Osteoblast (primary cell): ENCODE results near the gene SHLD1. TPM values are rescaled to one million over a fixed set of nuclear protein-coding genes. Genes with fewer than 3 reads are reported as not detected.
"Not testable (repeated sequence)": the region's sequence is repeated elsewhere in the genome, so short reads cannot be mapped to it uniquely, and the experiment has no call there.

Experiments
- DNase-seq: peaks from one replicate; pipeline ENCODE4 v3.0.0; 2011; ENCODE audit warnings: low spot score, mixed read lengths; ENCODE audit not compliant: insufficient read length; ENCODE audit errors: missing footprints
- H2AFZ ChIP-seq: 2 replicates; pipeline ENCODE4 v1.6.0; 2011; ENCODE audit warnings: mild to moderate bottlenecking, low read length
- H3K27ac ChIP-seq: 2 replicates; pipeline ENCODE4 v1.5.1; 2011; ENCODE audit warnings: mild to moderate bottlenecking, low read depth, low read length, moderate library complexity
- H3K27me3 ChIP-seq: 2 replicates; pipeline ENCODE4 v1.6.0; 2012; ENCODE audit warnings: mild to moderate bottlenecking, control low read depth, inconsistent platforms, low read length, moderate library complexity; ENCODE audit not compliant: insufficient read depth
- H3K36me3 ChIP-seq: 2 replicates; pipeline ENCODE4 v1.5.1; 2011; ENCODE audit warnings: mild to moderate bottlenecking, low read length, control low read depth, moderate library complexity; ENCODE audit not compliant: insufficient read depth
- H3K4me1 ChIP-seq: 2 replicates; pipeline ENCODE4 v1.5.1; 2011; ENCODE audit warnings: mild to moderate bottlenecking, low read length, control low read depth, moderate library complexity; ENCODE audit not compliant: insufficient read depth
- H3K4me2 ChIP-seq: 2 replicates; pipeline ENCODE4 v1.6.0; 2011; ENCODE audit warnings: mild to moderate bottlenecking, low read length; ENCODE audit not compliant: insufficient read depth
- H3K4me3 ChIP-seq: fragments of 200-600 bp; sonication (generic); 3 replicates; pipeline ENCODE4 v1.5.1; 2012; ENCODE audit warnings: mild to moderate bottlenecking, low read length, inconsistent platforms; ENCODE audit not compliant: insufficient read depth
- H3K79me2 ChIP-seq: 2 replicates; pipeline ENCODE4 v1.6.0; 2012; ENCODE audit warnings: mild to moderate bottlenecking, low read length, control low read depth, inconsistent platforms; ENCODE audit not compliant: insufficient read depth
- H3K9me3 ChIP-seq: 2 replicates; pipeline ENCODE4 v1.5.1; 2011; ENCODE audit warnings: low read depth, low read length, control low read depth
- H4K20me1 ChIP-seq: 2 replicates; pipeline ENCODE4 v1.6.0; 2012; ENCODE audit warnings: mild to moderate bottlenecking, low read length, control low read depth; ENCODE audit not compliant: insufficient read depth
- total RNA-seq: library from RNA; depleted of rRNA; stranded (reverse); fragments of >200 nt; gene quantifications from 2 replicates; pipeline ENCODE4 v1.2.3, GENCODE V29; 2012
- TF ChIP-seq, protein P1 (sequence below): IDR thresholded peaks from 2 replicates; pipeline ENCODE4 v1.5.1; 2011; ENCODE audit warnings: mild to moderate bottlenecking, low read depth, low read length, moderate library complexity; ENCODE audit errors: extremely low read depth

SHLD1 gene
- total RNA-seq, 1 donor, result 1.4 TPM

DNA sequence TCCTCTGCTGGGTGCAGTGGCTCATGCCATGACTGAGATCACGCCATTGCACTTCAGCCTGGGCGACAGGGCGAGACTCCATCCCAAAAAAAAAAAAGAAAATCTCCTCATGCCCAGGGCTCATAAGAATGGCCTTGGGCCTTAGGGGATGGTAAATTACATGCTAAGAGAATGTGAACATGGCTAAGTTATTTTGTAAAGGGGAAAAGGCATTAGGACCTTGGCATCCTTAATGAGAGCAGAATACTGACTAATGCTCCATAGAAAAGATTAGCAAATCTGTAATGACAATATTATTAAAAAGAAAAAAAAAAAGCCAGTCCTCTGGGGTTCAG lies 12.6 kb upstream of the SHLD1 start:
- Histone ChIP-seq H3K79me2 (no peaks in the 10 kb centered on the region), H3K27me3 (no peaks in the 10 kb centered on the region), H3K36me3 (no peaks in the 10 kb centered on the region), H3K4me2 (no peak overlapping the region), H3K9me3 (no peaks in the 10 kb centered on the region), H4K20me1 (no peaks in the 10 kb centered on the region), H3K4me3 (no peak overlapping the region), H2AFZ (no peak overlapping the region), H3K4me1 (no peaks in the 10 kb centered on the region), H3K27ac (no peak overlapping the region)
- TF ChIP-seq, protein P1, sequence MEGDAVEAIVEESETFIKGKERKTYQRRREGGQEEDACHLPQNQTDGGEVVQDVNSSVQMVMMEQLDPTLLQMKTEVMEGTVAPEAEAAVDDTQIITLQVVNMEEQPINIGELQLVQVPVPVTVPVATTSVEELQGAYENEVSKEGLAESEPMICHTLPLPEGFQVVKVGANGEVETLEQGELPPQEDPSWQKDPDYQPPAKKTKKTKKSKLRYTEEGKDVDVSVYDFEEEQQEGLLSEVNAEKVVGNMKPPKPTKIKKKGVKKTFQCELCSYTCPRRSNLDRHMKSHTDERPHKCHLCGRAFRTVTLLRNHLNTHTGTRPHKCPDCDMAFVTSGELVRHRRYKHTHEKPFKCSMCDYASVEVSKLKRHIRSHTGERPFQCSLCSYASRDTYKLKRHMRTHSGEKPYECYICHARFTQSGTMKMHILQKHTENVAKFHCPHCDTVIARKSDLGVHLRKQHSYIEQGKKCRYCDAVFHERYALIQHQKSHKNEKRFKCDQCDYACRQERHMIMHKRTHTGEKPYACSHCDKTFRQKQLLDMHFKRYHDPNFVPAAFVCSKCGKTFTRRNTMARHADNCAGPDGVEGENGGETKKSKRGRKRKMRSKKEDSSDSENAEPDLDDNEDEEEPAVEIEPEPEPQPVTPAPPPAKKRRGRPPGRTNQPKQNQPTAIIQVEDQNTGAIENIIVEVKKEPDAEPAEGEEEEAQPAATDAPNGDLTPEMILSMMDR, result no peak
- no peak for DNase-seq

DNA sequence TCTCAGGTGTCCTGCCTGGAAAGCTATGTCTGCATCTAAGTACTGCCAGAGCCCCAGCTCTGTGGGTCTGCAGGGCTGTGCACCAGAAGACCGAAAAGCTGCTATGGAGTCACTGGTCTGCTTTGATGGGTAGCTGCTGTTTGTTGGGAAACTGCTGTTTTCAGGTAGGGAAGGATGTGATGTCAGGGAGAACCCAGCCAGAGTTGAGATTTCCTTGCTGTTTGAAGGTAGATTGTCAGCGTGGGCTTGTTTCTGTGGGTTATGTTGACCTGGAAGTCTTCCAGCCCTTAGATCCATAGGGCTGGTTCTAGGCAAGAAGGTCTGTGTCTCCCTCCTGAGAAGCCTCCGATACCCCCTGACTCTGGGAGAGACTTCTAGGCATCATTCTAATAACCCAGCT lies 12.2 kb upstream of the SHLD1 start:
- H3K79me2 ChIP-seq, result no peaks in the 10 kb centered on the region
- no peak overlapping the region for H2AFZ ChIP-seq
- no peak overlapping the region for H3K4me2 ChIP-seq
- H3K27me3 ChIP-seq, result no peaks in the 10 kb centered on the region
- no peaks in the 10 kb centered on the region for H3K36me3 ChIP-seq
- H4K20me1 ChIP-seq, result no peaks in the 10 kb centered on the region
- H3K27ac ChIP-seq, result no peak overlapping the region
- H3K4me1 ChIP-seq, result no peaks in the 10 kb centered on the region
- TF ChIP-seq, protein P1, result no peak
- no peak overlapping the region for H3K4me3 ChIP-seq
- H3K9me3 ChIP-seq, result no peaks in the 10 kb centered on the region
- DNase-seq, result no peak

DNA sequence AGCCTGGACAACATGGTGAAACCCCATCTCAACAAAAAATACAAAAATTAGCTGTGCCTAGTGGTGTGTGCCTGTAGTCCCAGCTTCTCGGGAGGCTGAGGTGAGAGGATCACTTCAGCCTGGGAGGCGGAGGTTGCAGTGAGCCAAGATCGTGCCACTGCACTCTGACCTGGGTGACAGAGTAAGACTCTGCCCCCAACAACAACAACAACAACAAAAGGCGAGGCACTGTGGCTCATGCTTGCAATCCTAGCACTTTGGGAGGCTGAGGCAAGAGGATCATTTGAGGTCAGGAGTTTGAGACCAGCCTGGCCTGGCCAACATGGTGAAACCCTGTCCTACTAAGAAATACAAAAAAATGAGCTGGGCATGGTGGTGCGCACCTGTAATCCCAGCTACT lies 9.6 kb upstream of the SHLD1 start:
- not testable (repeated sequence) for H3K27me3 ChIP-seq, H2AFZ ChIP-seq, H4K20me1 ChIP-seq, H3K4me3 ChIP-seq, H3K79me2 ChIP-seq, H3K4me2 ChIP-seq, H3K4me1 ChIP-seq, H3K9me3 ChIP-seq, DNase-seq, H3K27ac ChIP-seq, H3K36me3 ChIP-seq

DNA sequence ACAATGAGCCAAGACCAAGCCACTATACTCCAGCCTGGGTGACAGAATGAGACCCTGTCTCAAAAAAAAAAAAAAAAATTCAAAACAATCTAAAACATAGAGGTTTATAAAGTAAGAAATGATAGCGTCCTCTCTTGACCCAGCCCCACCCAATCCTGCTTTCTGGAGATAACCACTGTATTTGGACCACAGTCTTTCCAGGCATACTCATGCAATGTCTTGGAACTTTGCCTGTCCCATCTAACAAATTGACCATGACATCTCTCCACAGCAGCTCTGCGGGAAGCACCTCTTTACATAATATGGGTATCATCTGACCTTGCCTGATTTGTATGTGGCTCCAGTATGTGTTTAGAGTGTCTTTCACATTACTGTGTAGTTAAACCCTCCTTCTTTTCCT lies 9.1 kb upstream of the SHLD1 start:
- no peak overlapping the region for H2AFZ ChIP-seq
- H3K27me3 ChIP-seq, result peaks cover 3% of the 10 kb centered on the region
- no peak overlapping the region for H3K27ac ChIP-seq
- TF ChIP-seq, protein P1, result no peak
- H3K36me3 ChIP-seq, result no peaks in the 10 kb centered on the region
- no peak overlapping the region for H3K4me3 ChIP-seq
- no peaks in the 10 kb centered on the region for H3K9me3 ChIP-seq
- no peak for DNase-seq
- H3K4me1 ChIP-seq, result no peaks in the 10 kb centered on the region
- H4K20me1 ChIP-seq, result no peaks in the 10 kb centered on the region
- H3K4me2 ChIP-seq, result no peak overlapping the region
- H3K79me2 ChIP-seq, result no peaks in the 10 kb centered on the region

DNA sequence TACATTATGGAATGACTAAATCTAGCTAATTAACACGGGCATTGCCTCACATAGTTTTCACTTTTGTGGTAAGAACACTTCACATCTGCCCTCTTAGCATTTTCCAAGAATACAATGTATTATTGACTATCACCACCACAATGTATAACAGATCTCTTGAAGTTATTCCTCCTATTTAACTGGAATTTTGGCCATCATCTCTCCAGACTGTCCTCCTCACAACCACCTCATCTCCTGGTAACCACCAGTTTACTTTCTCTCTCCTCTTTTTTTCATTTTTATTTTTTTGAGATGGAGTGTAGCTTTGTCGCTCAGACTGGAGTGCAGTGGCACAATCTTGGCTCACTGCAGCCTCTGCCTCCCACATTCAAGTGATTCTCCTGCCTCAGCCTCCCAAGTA lies 8.2 kb upstream of the SHLD1 start:
- H3K36me3 ChIP-seq, result no peaks in the 10 kb centered on the region
- H4K20me1 ChIP-seq, result no peaks in the 10 kb centered on the region
- peaks cover 3% of the 10 kb centered on the region for H3K27me3 ChIP-seq
- no peak overlapping the region for H2AFZ ChIP-seq
- no peaks in the 10 kb centered on the region for H3K79me2 ChIP-seq
- H3K4me3 ChIP-seq, result no peak overlapping the region
- TF ChIP-seq, protein P1, result no peak
- no peaks in the 10 kb centered on the region for H3K4me1 ChIP-seq
- H3K9me3 ChIP-seq, result no peaks in the 10 kb centered on the region
- DNase-seq, result no peak
- no peak overlapping the region for H3K4me2 ChIP-seq
- H3K27ac ChIP-seq, result no peak overlapping the region
